HCEC 1CT (cell line): ENCODE data around the gene IGSF9.

Source experiments
- DNase-seq: peaks from one replicate; pipeline ENCODE4 v3.0.0-alpha.2; 2017

Gene IGSF9

GRCh38 chr1:159945483-159946241, at the start of gene IGSF9:
Gene IGSF9, minus strand, starts transcription at chr1:159945613. Its CDS starts 2,159 bp downstream, at chr1:159943454.
- DNase-seq: peak; percentile 7

- DNase-seq: no peak
Observed at GRCh38 chr1:159994896-159995295, 49.5 kb upstream of the IGSF9 start.

- DNase-seq: no peak
Observed at GRCh38 chr1:159993911-159994310, 48.5 kb upstream of the IGSF9 start.

- no peak for DNase-seq
Observed at GRCh38 chr1:159992161-159992560, 46.7 kb upstream of the IGSF9 start.

- DNase-seq: peak; percentile 48
Observed at GRCh38 chr1:159991513-159991912, 46.1 kb upstream of the IGSF9 start.

- DNase-seq: no peak
Observed at GRCh38 chr1:159990005-159990404, 44.6 kb upstream of the IGSF9 start.

- no peak for DNase-seq
Observed at GRCh38 chr1:159989581-159989980, 44.2 kb upstream of the IGSF9 start.

GRCh38 chr1:159988006-159988405, 42.6 kb upstream of the IGSF9 start:
- no peak for DNase-seq

- DNase-seq: no peak
Observed at GRCh38 chr1:159987186-159987585, 41.8 kb upstream of the IGSF9 start.

- no peak for DNase-seq
Observed at GRCh38 chr1:159986531-159986930, 41.1 kb upstream of the IGSF9 start.

- DNase-seq: no peak
Observed at GRCh38 chr1:159986093-159986492, 40.7 kb upstream of the IGSF9 start.

GRCh38 chr1:159985473-159985872, 40.1 kb upstream of the IGSF9 start:
- DNase-seq: no peak

- no peak for DNase-seq
Observed at GRCh38 chr1:159983681-159984080, 38.3 kb upstream of the IGSF9 start.

GRCh38 chr1:159982280-159982679, 36.9 kb upstream of the IGSF9 start:
- no peak for DNase-seq

GRCh38 chr1:159981351-159982055, 36.1 kb upstream of the IGSF9 start:
- DNase-seq: no peak

GRCh38 chr1:159980786-159981185, 35.4 kb upstream of the IGSF9 start:
- DNase-seq: no peak

- DNase-seq: no peak
Observed at GRCh38 chr1:159980076-159980475, 34.7 kb upstream of the IGSF9 start.

- no peak for DNase-seq
Observed at GRCh38 chr1:159979257-159979656, 33.8 kb upstream of the IGSF9 start.

GRCh38 chr1:159978107-159978398, 32.6 kb upstream of the IGSF9 start:
- no peak for DNase-seq

GRCh38 chr1:159977364-159978106, 32.1 kb upstream of the IGSF9 start:
- DNase-seq: no peak

GRCh38 chr1:159974350-159974965, 29.0 kb upstream of the IGSF9 start:
- no peak for DNase-seq

- no peak for DNase-seq
Observed at GRCh38 chr1:159973350-159973940, 28.0 kb upstream of the IGSF9 start.
